Loucy (cell line): ENCODE measurements around the gene BMP6.

Experiments
- H2AFZ ChIP-seq: fragments of 200-600 bp; sonication (generic); 2 replicates; pipeline ENCODE4 v1.6.0; 2016; ENCODE audit warnings: antibody characterized with exemption, mild to moderate bottlenecking, low read length, moderate library complexity
- H3F3A ChIP-seq: fragments of 200-600 bp; 2 replicates; pipeline ENCODE4 v1.6.0; 2016; ENCODE audit warnings: antibody characterized with exemption, low read depth, mild to moderate bottlenecking
- H3K27me3 ChIP-seq: fragments of 200-600 bp; sonication (generic); 2 replicates; pipeline ENCODE4 v1.6.1; 2014; ENCODE audit warnings: low read length, mild to moderate bottlenecking; ENCODE audit not compliant: insufficient read depth, poor library complexity, severe bottlenecking
- H3K36me3 ChIP-seq: fragments of 200-600 bp; sonication (generic); 2 replicates; pipeline ENCODE4 v1.6.1; 2016; ENCODE audit warnings: low read length; ENCODE audit not compliant: insufficient read depth
- H3K4me1 ChIP-seq: fragments of 200-600 bp; sonication (generic); 2 replicates; pipeline ENCODE4 v1.5.1; 2014; ENCODE audit warnings: low read length, mild to moderate bottlenecking; ENCODE audit not compliant: insufficient read depth, poor library complexity, severe bottlenecking
- H3K4me2 ChIP-seq: fragments of 200-600 bp; sonication (generic); 2 replicates; pipeline ENCODE4 v1.6.0; 2014; ENCODE audit warnings: antibody characterized with exemption, low read length, low read depth, mild to moderate bottlenecking; ENCODE audit not compliant: poor library complexity, severe bottlenecking
- H3K4me3 ChIP-seq: fragments of 200-600 bp; sonication (generic); 2 replicates; pipeline ENCODE4 v1.5.1; 2014; ENCODE audit warnings: low read length, mild to moderate bottlenecking, mixed read lengths; ENCODE audit not compliant: poor library complexity, severe bottlenecking
- H3K79me2 ChIP-seq: fragments of 200-600 bp; sonication (generic); 2 replicates; pipeline ENCODE4 v1.6.1; 2014; ENCODE audit warnings: low read length; ENCODE audit not compliant: insufficient read depth
- H3K9ac ChIP-seq: fragments of 200-600 bp; sonication (generic); 2 replicates; pipeline ENCODE4 v1.6.0; 2014; ENCODE audit warnings: mild to moderate bottlenecking, low read depth, low read length, moderate library complexity; ENCODE audit not compliant: poor library complexity, severe bottlenecking
- H3K9me2 ChIP-seq: fragments of 200-600 bp; sonication (generic); replicated peaks from 2 replicates; pipeline ENCODE4 v1.6.1; 2016; ENCODE audit warnings: low read depth, low read length, mixed read lengths
- H3K9me3 ChIP-seq: fragments of 200-600 bp; sonication (generic); 2 replicates; pipeline ENCODE4 v1.6.1; 2014; ENCODE audit warnings: mild to moderate bottlenecking, antibody characterized with exemption, low read length, low read depth; ENCODE audit not compliant: insufficient read depth
- H4K20me1 ChIP-seq: fragments of 200-600 bp; sonication (generic); 2 replicates; pipeline ENCODE4 v1.6.0; 2014; ENCODE audit warnings: antibody characterized with exemption, low read length, mild to moderate bottlenecking; ENCODE audit not compliant: insufficient read depth, poor library complexity, severe bottlenecking
- CTCF ChIP-seq: fragments of 200-600 bp; sonication (generic); conservative IDR thresholded peaks from 2 replicates; pipeline ENCODE4 v1.5.1; 2014; ENCODE audit warnings: mild to moderate bottlenecking, antibody characterized with exemption, low read length
- EZH2phosphoT487 ChIP-seq: fragments of 200-600 bp; IDR thresholded peaks from 2 replicates; pipeline ENCODE4 v1.6.1; 2018; ENCODE audit warnings: antibody characterized with exemption, mild to moderate bottlenecking, moderate library complexity, borderline replicate concordance

BMP6 gene

GRCh38 chr6:7749478-7749877 is 23.6 kb downstream of the BMP6 start:
- no peak for TF ChIP-seq CTCF
- no peak for TF ChIP-seq EZH2phosphoT487
- H3K36me3 ChIP-seq: no peaks in the 10 kb centered on the region
- no peaks in the 10 kb centered on the region for H3K4me1 ChIP-seq
- H3F3A ChIP-seq: no peaks in the 10 kb centered on the region
- no peak overlapping the region for H3K4me2 ChIP-seq
- no peaks in the 10 kb centered on the region for H4K20me1 ChIP-seq
- no peak overlapping the region for H3K4me3 ChIP-seq
- no peaks in the 10 kb centered on the region for H3K9me3 ChIP-seq
- no peaks in the 10 kb centered on the region for H3K79me2 ChIP-seq
- no peaks in the 10 kb centered on the region for H3K9me2 ChIP-seq
- H2AFZ ChIP-seq: no peak overlapping the region
- no peak overlapping the region for H3K9ac ChIP-seq
- H3K27me3 ChIP-seq: no peaks in the 10 kb centered on the region

- H3K4me2 ChIP-seq: no peak overlapping the region
- no peak overlapping the region for H2AFZ ChIP-seq
- H3K4me3 ChIP-seq: no peak overlapping the region
- no peaks in the 10 kb centered on the region for H3K36me3 ChIP-seq
- H3K79me2 ChIP-seq: no peaks in the 10 kb centered on the region
- no peak overlapping the region for H3K9ac ChIP-seq
- H3K9me3 ChIP-seq: no peaks in the 10 kb centered on the region
- no peaks in the 10 kb centered on the region for H3K9me2 ChIP-seq
- H3K27me3 ChIP-seq: no peaks in the 10 kb centered on the region
- TF ChIP-seq CTCF (no peak), EZH2phosphoT487 (no peak)
- H3K4me1 ChIP-seq: no peaks in the 10 kb centered on the region
- no peaks in the 10 kb centered on the region for H4K20me1 ChIP-seq
- no peaks in the 10 kb centered on the region for H3F3A ChIP-seq
These were observed 24.3 kb downstream of the BMP6 start for GRCh38 chr6:7750197-7750596.

- Histone ChIP-seq H3K4me3 (no peak overlapping the region), H3K4me1 (no peaks in the 10 kb centered on the region), H3K4me2 (no peak overlapping the region), H3K27me3 (no peaks in the 10 kb centered on the region), H3K79me2 (no peaks in the 10 kb centered on the region), H3K9ac (no peak overlapping the region), H3K9me3 (peaks cover 4% of the 10 kb centered on the region; the same call in 1 of the 2 replicates), H2AFZ (no peak overlapping the region), H3K36me3 (no peaks in the 10 kb centered on the region), H3F3A (no peaks in the 10 kb centered on the region), H3K9me2 (no peaks in the 10 kb centered on the region), H4K20me1 (no peaks in the 10 kb centered on the region)
- TF ChIP-seq CTCF: no peak
These were observed 32.6 kb downstream of the BMP6 start for GRCh38 chr6:7758456-7758855.
